Common myeloid progenitor, CD34-positive (primary cell): ENCODE results near the gene ANKRD10.
A peak's percentile ranks its signal among the peaks of the same experiment; 100 is the strongest.

Experiments used
- CTCF ChIA-PET: fragments of 350-600 bp; sonication (Branson Sonifier 250); formaldehyde crosslinking; loops from one replicate; lab custom pipeline; 2021; ENCODE audit warnings: antibody characterized with exemption; lab: Charles Lee
- POLR2A ChIA-PET: fragments of 350-600 bp; sonication (Branson Sonifier 250); formaldehyde crosslinking; loops from one replicate; lab custom pipeline; 2021; ENCODE audit warnings: antibody characterized with exemption; lab: Charles Lee
- DNase-seq, 3 donors: peaks; one replicate each; pipeline versions ENCODE4 v3.0.0 to v3.0.0-alpha.2; 2013
- H3K27ac ChIP-seq, 2 experiments: 1 replicate in 1 of 2; 2 replicates in 1 of 2; pipeline ENCODE4 v1.7.0; 2013; ENCODE audit warnings: inconsistent platforms in 2 of 2, low read length in 2 of 2, mild to moderate bottlenecking in 2 of 2, low read depth in 1 of 2, moderate library complexity in 1 of 2; ENCODE audit not compliant: severe bottlenecking in 2 of 2, insufficient read depth in 1 of 2, poor library complexity in 1 of 2
- H3K27me3 ChIP-seq, 5 experiments: replicated peaks in 2 of 5; 1 replicate in 3 of 5; 2 replicates in 2 of 5; pipeline versions ENCODE4 v1.6.1 to v1.7.0; 2013; ENCODE audit warnings: low read length in 4 of 5, mild to moderate bottlenecking in 2 of 5, moderate library complexity in 2 of 5, inconsistent platforms in 1 of 5; ENCODE audit not compliant: insufficient read depth in 5 of 5, control insufficient read depth in 4 of 5
- H3K36me3 ChIP-seq, 4 experiments: 1 replicate in 2 of 4; 2 replicates in 2 of 4; pipeline versions ENCODE4 v1.6.1 to v1.7.0; 2013; ENCODE audit warnings: low read length in 3 of 4, control low read depth in 1 of 4, mild to moderate bottlenecking in 1 of 4; ENCODE audit not compliant: control insufficient read depth in 4 of 4, insufficient read depth in 4 of 4
- H3K4me1 ChIP-seq, 4 experiments: 1 replicate in 3 of 4; 2 replicates in 1 of 4; pipeline versions ENCODE4 v1.6.1 to v1.7.1; 2013; ENCODE audit warnings: low read length in 3 of 4, mild to moderate bottlenecking in 3 of 4, control low read depth in 1 of 4, inconsistent platforms in 1 of 4, moderate library complexity in 1 of 4; ENCODE audit not compliant: control insufficient read depth in 4 of 4, insufficient read depth in 4 of 4; ENCODE audit errors: control extremely low read depth in 1 of 4
- H3K4me3 ChIP-seq, 7 experiments: 1 replicate in 4 of 7; 2 replicates in 3 of 7; pipeline versions ENCODE4 v1.5.1 to v1.7.0; 2013; ENCODE audit warnings: mild to moderate bottlenecking in 7 of 7, low read length in 6 of 7, moderate library complexity in 6 of 7, inconsistent platforms in 2 of 7, low read depth in 2 of 7, control low read depth in 1 of 7; ENCODE audit not compliant: insufficient read depth in 4 of 7, control insufficient read depth in 1 of 7; ENCODE audit errors: extremely low read depth in 1 of 7
- H3K9me3 ChIP-seq, 5 experiments: 1 replicate in 4 of 5; 2 replicates in 1 of 5; pipeline versions ENCODE4 v1.6.1 to v1.7.1; 2013; ENCODE audit warnings: low read length in 4 of 5, mild to moderate bottlenecking in 2 of 5, inconsistent platforms in 1 of 5, low read depth in 1 of 5, moderate library complexity in 1 of 5; ENCODE audit not compliant: control insufficient read depth in 4 of 5, insufficient read depth in 2 of 5; ENCODE audit errors: control extremely low read depth in 1 of 5
- WGBS: methylation state at CpG from one replicate; pipeline ENCODE4 v1.1.5; 2013; ENCODE audit not compliant: insufficient coverage; 5-methylcytosine and 5-hydroxymethylcytosine counted together

ANKRD10 gene

GRCh38 chr13:110944968-110945927 is 30.4 kb upstream of the ANKRD10 start:
- CTCF ChIA-PET: no interaction called here
- H3K36me3 ChIP-seq: no peaks in the 10 kb centered on the region
- WGBS: 91% methylated on average over 16 of the region's 24 CpGs

GRCh38 chr13:110944121-110944967 is 29.5 kb upstream of the ANKRD10 start:
- Histone ChIP-seq H3K4me1 (no peaks in the 10 kb centered on the region), H3K27ac (no peak overlapping the region), H3K27me3 (no peaks in the 10 kb centered on the region), H3K9me3 (no peaks in the 10 kb centered on the region), H3K36me3 (no peaks in the 10 kb centered on the region), H3K4me3 (no peak overlapping the region)
- DNase-seq: peak; percentile 22 to 53 (median 51)
- WGBS: 69% methylated on average over 5 of the region's 8 CpGs
- CTCF ChIA-PET: interaction anchor here (0.9 to 1.1 kb wide), 2 partner anchors 19 to 270 kb away, joined by 3 read pairs; no protein-coding TSS in a partner anchor
- POLR2A ChIA-PET: no interaction called here

More at GRCh38 chr13:110944968-110945927, 30.4 kb upstream of the ANKRD10 start:
- DNase-seq: no peak
- H3K27me3 ChIP-seq: no peaks in the 10 kb centered on the region
- H3K4me1 ChIP-seq: no peaks in the 10 kb centered on the region
- H3K4me3 ChIP-seq: no peak overlapping the region
- no peak overlapping the region for H3K27ac ChIP-seq
- no peaks in the 10 kb centered on the region for H3K9me3 ChIP-seq
- POLR2A ChIA-PET: no interaction called here

- H3K4me1 ChIP-seq: no peaks in the 10 kb centered on the region
- ChIA-PET CTCF (no interaction called here), POLR2A (no interaction called here)
- no peak for DNase-seq
- no peak overlapping the region for H3K4me3 ChIP-seq
- no peaks in the 10 kb centered on the region for H3K9me3 ChIP-seq
- no peaks in the 10 kb centered on the region for H3K27me3 ChIP-seq
- H3K36me3 ChIP-seq: no peaks in the 10 kb centered on the region
- 95% methylated on average over 4 of the region's 4 CpGs for WGBS
- H3K27ac ChIP-seq: no peak overlapping the region
These were observed 27.5 kb upstream of the ANKRD10 start for GRCh38 chr13:110942248-110942981.

GRCh38 chr13:110938662-110939421 is 24.0 kb upstream of the ANKRD10 start:
- DNase-seq: no peak

GRCh38 chr13:110937511-110938285 is 22.8 kb upstream of the ANKRD10 start:
- WGBS: 92% methylated on average over 21 of the region's 23 CpGs
- Histone ChIP-seq H3K4me1 (no peaks in the 10 kb centered on the region), H3K9me3 (peaks cover 4 to 24% (median 16%) of the 10 kb centered on the region in 5 experiments), H3K36me3 (no peaks in the 10 kb centered on the region), H3K27ac (no peak overlapping the region), H3K4me3 (no peak overlapping the region), H3K27me3 (no peaks in the 10 kb centered on the region)
- DNase-seq: no peak
- CTCF ChIA-PET: no interaction called here
- POLR2A ChIA-PET: no interaction called here

More at GRCh38 chr13:110938662-110939421, 24.0 kb upstream of the ANKRD10 start:
- Histone ChIP-seq H3K4me3 (no peak overlapping the region), H3K9me3 (peaks cover 1 to 13% (median 10%) of the 10 kb centered on the region in 5 experiments), H3K27me3 (no peaks in the 10 kb centered on the region), H3K27ac (no peak overlapping the region), H3K36me3 (no peaks in the 10 kb centered on the region), H3K4me1 (no peaks in the 10 kb centered on the region)
- POLR2A ChIA-PET: no interaction called here
- CTCF ChIA-PET: no interaction called here
- WGBS: 78% methylated on average over 10 of the region's 13 CpGs

GRCh38 chr13:110936519-110936918 is 21.6 kb upstream of the ANKRD10 start:
- ChIA-PET POLR2A (no interaction called here), CTCF (no interaction called here)
- Histone ChIP-seq H3K9me3 (peaks cover 5 to 25% (median 19%) of the 10 kb centered on the region in 5 experiments), H3K36me3 (no peaks in the 10 kb centered on the region), H3K27me3 (no peaks in the 10 kb centered on the region), H3K4me1 (no peaks in the 10 kb centered on the region), H3K4me3 (no peak overlapping the region), H3K27ac (no peak overlapping the region)
- WGBS: 95% methylated on average over 21 of the region's 23 CpGs
- DNase-seq: no peak
